IMR-90 (cell line): ENCODE measurements around the gene BTRC. TPM values are rescaled to one million over a fixed set of nuclear protein-coding genes. Genes with fewer than 3 reads are reported as not detected.

Experiments
- ATAC-seq: fragments of 200-7000 bp; cut with Tn5 transposase; 2 replicates; pipeline ENCODE4 v1.9.1; 2020; ENCODE audit warnings: low read depth, mild to moderate bottlenecking, moderate library complexity
- BruUV-seq: library from RNA; stranded (reverse); fragments of 400-500 nt; replicated peaks from 2 replicates; lab custom pipeline; 2021; lab: Mats Ljungman, UMichigan
- CTCF ChIA-PET: fragments of 300-600 bp; formaldehyde crosslinking; extraction: SDS; loops from one replicate; lab custom pipeline; 2021; ENCODE audit warnings: antibody characterized with exemption; lab: Yijun Ruan, JAX
- POLR2A ChIA-PET: fragments of 300-600 bp; sonication (Branson Sonifier 250); formaldehyde crosslinking; loops from one replicate; lab custom pipeline; 2022; ENCODE audit warnings: antibody characterized with exemption; ENCODE audit not compliant: unreplicated experiment; lab: Charles Lee
- DNase-seq: peaks from one replicate; pipeline ENCODE4 v3.0.0; 2013
- H2AFZ ChIP-seq: replicated peaks from 2 replicates; pipeline ENCODE3; 2013; ENCODE audit warnings: low read length, mild to moderate bottlenecking; ENCODE audit not compliant: poor library complexity
- H2AK5ac ChIP-seq: 2 replicates; pipeline ENCODE4 v1.6.1; 2013; ENCODE audit warnings: low read depth, low read length, inconsistent platforms
- H2AK9ac ChIP-seq: replicated peaks from 2 replicates; pipeline ENCODE3; 2013; ENCODE audit warnings: mild to moderate bottlenecking, low read depth, low read length, moderate library complexity; ENCODE audit not compliant: poor library complexity
- H2BK120ac ChIP-seq: 2 replicates; pipeline ENCODE4 v1.6.1; 2013; ENCODE audit warnings: low read depth, low read length, inconsistent platforms
- H2BK15ac ChIP-seq: 3 replicates; pipeline ENCODE4 v1.6.1; 2013; ENCODE audit warnings: low read depth, low read length, inconsistent platforms
- H2BK20ac ChIP-seq: 2 replicates; pipeline ENCODE4 v1.6.1; 2013; ENCODE audit warnings: low read depth, mild to moderate bottlenecking, inconsistent platforms, low read length, moderate library complexity
- H2BK5ac ChIP-seq: 2 replicates; pipeline ENCODE4 v1.6.1; 2013; ENCODE audit warnings: mild to moderate bottlenecking, low read depth, low read length, inconsistent platforms; ENCODE audit not compliant: poor library complexity, severe bottlenecking
- H3K14ac ChIP-seq: replicated peaks from 2 replicates; pipeline ENCODE4 v1.6.1; 2013; ENCODE audit warnings: low read depth, low read length, inconsistent platforms
- H3K18ac ChIP-seq: 2 replicates; pipeline ENCODE4 v1.6.1; 2013; ENCODE audit warnings: low read depth, low read length, control low read depth
- H3K23ac ChIP-seq: 2 replicates; pipeline ENCODE4 v1.6.1; 2013; ENCODE audit warnings: low read depth, low read length, inconsistent platforms
- H3K27ac ChIP-seq: 2 replicates; pipeline ENCODE4 v1.5.1; 2013; ENCODE audit warnings: mild to moderate bottlenecking, control low read depth, low read length; ENCODE audit not compliant: insufficient read depth
- H3K27me3 ChIP-seq: 2 replicates; pipeline ENCODE4 v1.6.1; 2013; ENCODE audit warnings: low read length; ENCODE audit not compliant: control insufficient read depth, insufficient read depth
- H3K36me3 ChIP-seq: 2 replicates; pipeline ENCODE4 v1.6.1; 2013; ENCODE audit warnings: low read length, mixed read lengths; ENCODE audit not compliant: control insufficient read depth, insufficient read depth
- H3K4ac ChIP-seq: 2 replicates; pipeline ENCODE4 v1.6.1; 2013; ENCODE audit warnings: low read depth, low read length, inconsistent platforms
- H3K4me1 ChIP-seq: 2 replicates; pipeline ENCODE4 v1.6.1; 2013; ENCODE audit warnings: low read length, mixed read lengths; ENCODE audit not compliant: control insufficient read depth, insufficient read depth
- H3K4me2 ChIP-seq: 2 replicates; pipeline ENCODE4 v1.6.1; 2013; ENCODE audit warnings: low read depth, mild to moderate bottlenecking, control low read depth, low read length, moderate library complexity
- H3K4me3 ChIP-seq: 2 replicates; pipeline ENCODE4 v1.5.1; 2013; ENCODE audit warnings: low read depth, mild to moderate bottlenecking, control low read depth, low read length, moderate library complexity; ENCODE audit not compliant: insufficient read depth
- H3K56ac ChIP-seq: 2 replicates; pipeline ENCODE4 v1.6.1; 2013; ENCODE audit warnings: low read length, inconsistent platforms; ENCODE audit not compliant: insufficient read depth; ENCODE audit errors: extremely low read depth
- H3K79me1 ChIP-seq, 2 experiments: 2 replicates each; pipeline ENCODE4 v1.6.1; 2013; ENCODE audit warnings: low read length in 2 of 2, inconsistent platforms in 1 of 2, low read depth in 1 of 2
- H3K9ac ChIP-seq: 2 replicates; pipeline ENCODE4 v1.6.1; 2013; ENCODE audit warnings: low read depth, low read length, control low read depth
- H3K9me1 ChIP-seq: 2 replicates; pipeline ENCODE4 v1.6.1; 2013; ENCODE audit warnings: low read length, inconsistent platforms; ENCODE audit not compliant: insufficient read depth
- H3K9me3 ChIP-seq: 2 replicates; pipeline ENCODE4 v1.6.1; 2013; ENCODE audit warnings: low read length; ENCODE audit not compliant: control insufficient read depth, insufficient read depth
- H4K20me1 ChIP-seq: 2 replicates; pipeline ENCODE4 v1.6.1; 2013; ENCODE audit warnings: low read length, inconsistent platforms; ENCODE audit not compliant: insufficient read depth
- H4K5ac ChIP-seq: 2 replicates; pipeline ENCODE4 v1.6.1; 2013; ENCODE audit warnings: mild to moderate bottlenecking, low read depth, low read length, control low read depth
- H4K8ac ChIP-seq, 2 experiments: 2 replicates each; pipeline ENCODE4 v1.6.1; 2013; ENCODE audit warnings: low read depth in 2 of 2, low read length in 2 of 2, control low read depth in 1 of 2, inconsistent platforms in 1 of 2
- H4K91ac ChIP-seq: 2 replicates; pipeline ENCODE4 v1.6.1; 2013; ENCODE audit warnings: low read depth, low read length, inconsistent platforms; ENCODE audit not compliant: insufficient read depth
- BHLHE40 ChIP-seq: fragments of 150-350 bp; IDR thresholded peaks from 2 replicates; pipeline ENCODE4 v1.6.1; 2016; ENCODE audit warnings: mild to moderate bottlenecking, low read depth, low read length
- CEBPB ChIP-seq: IDR thresholded peaks from 2 replicates; pipeline ENCODE4 v1.6.1; 2012; ENCODE audit warnings: low read depth, low read length, improper control_type of control experiment
- CHD1 ChIP-seq: IDR thresholded peaks from 2 replicates; pipeline ENCODE4 v1.6.1; 2012; ENCODE audit warnings: low read depth, low read length, improper control_type of control experiment
- FOS ChIP-seq: fragments of 150-350 bp; IDR thresholded peaks from 2 replicates; pipeline ENCODE4 v1.6.1; 2016; ENCODE audit warnings: low read depth, low read length
- MAFK ChIP-seq: IDR thresholded peaks from 2 replicates; pipeline ENCODE4 v1.6.1; 2012; ENCODE audit warnings: low read depth, low read length, improper control_type of control experiment
- MAZ ChIP-seq: IDR thresholded peaks from 2 replicates; pipeline ENCODE4 v1.6.1; 2012; ENCODE audit warnings: low read depth, mild to moderate bottlenecking, low read length, improper control_type of control experiment, moderate library complexity, borderline replicate concordance
- MXI1 ChIP-seq: IDR thresholded peaks from 2 replicates; pipeline ENCODE4 v1.6.1; 2012; ENCODE audit warnings: low read depth, mild to moderate bottlenecking, low read length, moderate library complexity, borderline replicate concordance
- NFE2L2 ChIP-seq: fragments of 150-350 bp; IDR thresholded peaks from 2 replicates; pipeline ENCODE4 v1.6.1; 2016; ENCODE audit warnings: low read depth, mild to moderate bottlenecking, low read length
- POLR2A ChIP-seq: IDR thresholded peaks from 2 replicates; pipeline ENCODE4 v1.6.1; 2012; ENCODE audit warnings: mild to moderate bottlenecking, low read depth, low read length
- RAD21 ChIP-seq: IDR thresholded peaks from 2 replicates; pipeline ENCODE4 v1.6.1; 2012; ENCODE audit warnings: low read length, improper control_type of control experiment
- RCOR1 ChIP-seq: IDR thresholded peaks from 2 replicates; pipeline ENCODE4 v1.6.1; 2012; ENCODE audit warnings: mild to moderate bottlenecking, low read length, improper control_type of control experiment; ENCODE audit not compliant: insufficient replicate concordance
- RFX5 ChIP-seq: IDR thresholded peaks from 2 replicates; pipeline ENCODE4 v1.8.0; 2012; ENCODE audit warnings: low read depth, mild to moderate bottlenecking, low read length, moderate library complexity
- SMC3 ChIP-seq: fragments of 150-350 bp; IDR thresholded peaks from 2 replicates; pipeline ENCODE4 v1.6.1; 2016; ENCODE audit warnings: low read depth, mild to moderate bottlenecking, antibody characterized with exemption, low read length, moderate library complexity
- WGBS, 2 experiments: methylation state at CpG; one replicate each; pipeline versions ENCODE4 v1.1.5 to v1.1.7; 2013; ENCODE audit warnings: missing lambda C conversion rate in 2 of 2; ENCODE audit not compliant: insufficient read length in 1 of 2; ENCODE audit errors: extremely low coverage in 2 of 2; 5-methylcytosine and 5-hydroxymethylcytosine counted together
- dilution Hi-C: fragments of 300-500 bp; cut with HindIII; formaldehyde crosslinking; loops from one replicate; pipeline ENCODE4 v1.14.3; 2018; ENCODE audit warnings: low sequenced_read_pairs; ENCODE audit not compliant: unreplicated experiment
- in situ Hi-C: fragments of 300-500 bp; cut with MboI; formaldehyde crosslinking; loops from 3 replicates; pipeline ENCODE4 v1.14.3; 2019; ENCODE audit warnings: low sequenced_read_pairs, inconsistent platforms, mixed read lengths
- intact Hi-C: fragments of 100-400 bp; cut with micrococcal nuclease; formaldehyde crosslinking; loops from 2 replicates; pipeline ENCODE4 v1.10.0; 2022
- polyA plus RNA-seq, 3 experiments: library from polyadenylated mRNA; depleted of rRNA; stranded (reverse); fragments of >200 nt; gene quantifications; 2 replicates each; pipeline ENCODE4 v1.2.3, GENCODE V29; 2012; ENCODE audit warnings: low replicate concordance in 1 of 3
- total RNA-seq: library from RNA; depleted of rRNA; stranded (reverse); fragments of >200 nt; gene quantifications from 2 replicates; pipeline ENCODE4 v1.2.3, GENCODE V29; 2012
- TF ChIP-seq, protein P1 (sequence below): fragments of 150-350 bp; IDR thresholded peaks from 2 replicates; pipeline ENCODE4 v1.6.1; 2016; ENCODE audit warnings: low read depth, mild to moderate bottlenecking, low read length, moderate library complexity, borderline replicate concordance
- TF ChIP-seq, protein P2 (sequence below): conservative IDR thresholded peaks from 2 replicates; pipeline ENCODE4 v1.5.1; 2012; ENCODE audit warnings: mild to moderate bottlenecking, low read depth, low read length, improper control_type of control experiment
- TF ChIP-seq, protein P3 (sequence below): fragments of 150-350 bp; IDR thresholded peaks from 2 replicates; pipeline ENCODE4 v1.6.1; 2017; ENCODE audit warnings: mild to moderate bottlenecking, antibody characterized with exemption, low read length, low read depth

Gene BTRC
- total and polyA plus RNA-seq, 2 of the 4 experiments (the other 2 are of a cell fraction) = 7.7 to 8.4 TPM

DNA sequence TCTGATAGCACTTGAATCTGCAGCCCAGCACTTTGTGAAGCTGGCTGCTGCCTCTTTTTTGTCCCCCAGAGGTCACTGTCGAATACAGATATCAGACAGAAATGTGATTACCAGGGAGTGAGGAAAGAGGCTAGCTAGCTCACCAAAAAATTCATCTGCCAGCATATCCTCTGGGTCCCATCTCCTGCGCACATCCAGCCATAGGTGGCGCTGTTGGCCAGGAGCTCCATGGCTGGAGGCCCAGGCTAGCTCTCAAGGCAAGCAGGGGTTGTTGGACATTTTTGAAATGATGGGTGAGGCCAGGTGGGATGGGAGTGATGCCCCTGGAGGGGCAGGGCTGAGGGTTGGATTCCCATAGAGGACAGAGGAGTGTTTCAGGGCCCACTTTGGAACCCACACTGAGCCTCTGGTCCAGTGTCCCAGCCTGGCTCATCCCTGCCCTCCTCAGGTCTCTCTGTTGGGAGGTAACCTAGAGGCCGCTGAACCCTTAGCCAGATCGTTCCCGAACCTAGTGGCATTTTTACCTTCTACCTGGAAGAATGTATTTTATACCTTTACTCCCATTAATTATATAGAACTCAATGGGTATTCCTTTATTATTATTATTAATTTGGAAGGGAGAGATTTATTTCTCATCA, 248.9 kb downstream of the BTRC start:
- H4K91ac ChIP-seq = no peak overlapping the region
- H3K4me1 ChIP-seq = no peaks in the 10 kb centered on the region
- ChIA-PET POLR2A (no interaction called here), CTCF (interaction anchor here (0.6 to 1.2 kb wide), 6 partner anchors 10 to 184 kb away, joined by 3 to 9 read pairs (median 4); partner anchors contain the start of genes DPCD and POLL)
- H3K36me3 ChIP-seq = peaks cover 8% of the 10 kb centered on the region; the same call in 1 of the 2 replicates
- TF ChIP-seq RFX5 = no peak
- TF ChIP-seq CHD1 = no peak
- no peak for TF ChIP-seq NFE2L2
- no peak for TF ChIP-seq MAZ
- TF ChIP-seq, protein P1, sequence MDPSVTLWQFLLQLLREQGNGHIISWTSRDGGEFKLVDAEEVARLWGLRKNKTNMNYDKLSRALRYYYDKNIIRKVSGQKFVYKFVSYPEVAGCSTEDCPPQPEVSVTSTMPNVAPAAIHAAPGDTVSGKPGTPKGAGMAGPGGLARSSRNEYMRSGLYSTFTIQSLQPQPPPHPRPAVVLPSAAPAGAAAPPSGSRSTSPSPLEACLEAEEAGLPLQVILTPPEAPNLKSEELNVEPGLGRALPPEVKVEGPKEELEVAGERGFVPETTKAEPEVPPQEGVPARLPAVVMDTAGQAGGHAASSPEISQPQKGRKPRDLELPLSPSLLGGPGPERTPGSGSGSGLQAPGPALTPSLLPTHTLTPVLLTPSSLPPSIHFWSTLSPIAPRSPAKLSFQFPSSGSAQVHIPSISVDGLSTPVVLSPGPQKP = no peak
- TF ChIP-seq, protein P2, sequence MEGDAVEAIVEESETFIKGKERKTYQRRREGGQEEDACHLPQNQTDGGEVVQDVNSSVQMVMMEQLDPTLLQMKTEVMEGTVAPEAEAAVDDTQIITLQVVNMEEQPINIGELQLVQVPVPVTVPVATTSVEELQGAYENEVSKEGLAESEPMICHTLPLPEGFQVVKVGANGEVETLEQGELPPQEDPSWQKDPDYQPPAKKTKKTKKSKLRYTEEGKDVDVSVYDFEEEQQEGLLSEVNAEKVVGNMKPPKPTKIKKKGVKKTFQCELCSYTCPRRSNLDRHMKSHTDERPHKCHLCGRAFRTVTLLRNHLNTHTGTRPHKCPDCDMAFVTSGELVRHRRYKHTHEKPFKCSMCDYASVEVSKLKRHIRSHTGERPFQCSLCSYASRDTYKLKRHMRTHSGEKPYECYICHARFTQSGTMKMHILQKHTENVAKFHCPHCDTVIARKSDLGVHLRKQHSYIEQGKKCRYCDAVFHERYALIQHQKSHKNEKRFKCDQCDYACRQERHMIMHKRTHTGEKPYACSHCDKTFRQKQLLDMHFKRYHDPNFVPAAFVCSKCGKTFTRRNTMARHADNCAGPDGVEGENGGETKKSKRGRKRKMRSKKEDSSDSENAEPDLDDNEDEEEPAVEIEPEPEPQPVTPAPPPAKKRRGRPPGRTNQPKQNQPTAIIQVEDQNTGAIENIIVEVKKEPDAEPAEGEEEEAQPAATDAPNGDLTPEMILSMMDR = peak; percentile 66
- TF ChIP-seq, protein P3, sequence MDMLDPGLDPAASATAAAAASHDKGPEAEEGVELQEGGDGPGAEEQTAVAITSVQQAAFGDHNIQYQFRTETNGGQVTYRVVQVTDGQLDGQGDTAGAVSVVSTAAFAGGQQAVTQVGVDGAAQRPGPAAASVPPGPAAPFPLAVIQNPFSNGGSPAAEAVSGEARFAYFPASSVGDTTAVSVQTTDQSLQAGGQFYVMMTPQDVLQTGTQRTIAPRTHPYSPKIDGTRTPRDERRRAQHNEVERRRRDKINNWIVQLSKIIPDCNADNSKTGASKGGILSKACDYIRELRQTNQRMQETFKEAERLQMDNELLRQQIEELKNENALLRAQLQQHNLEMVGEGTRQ = no peak
- TF ChIP-seq FOS = no peak
- no peak for TF ChIP-seq MXI1
- TF ChIP-seq CEBPB = no peak
- peak; percentile 73 for TF ChIP-seq RAD21
- TF ChIP-seq MAFK = no peak
- TF ChIP-seq BHLHE40 = no peak
- TF ChIP-seq POLR2A = no peak
- no peak for TF ChIP-seq RCOR1
- peak; percentile 53 for TF ChIP-seq SMC3
- H3K9me1 ChIP-seq = no peaks in the 10 kb centered on the region
- DNase-seq (peak; percentile 64), ATAC-seq (peak; percentile 84)
- intact Hi-C loops = loop anchor here (1.0 kb wide), 1 partner anchor 178 kb away; no protein-coding TSS in a partner anchor
- dilution Hi-C loops = no loop called here
- H3K4ac ChIP-seq = no peak overlapping the region
- H3K18ac ChIP-seq = no peak overlapping the region
- H2AK5ac ChIP-seq = no peak overlapping the region
- in situ Hi-C loops = no loop called here
- H2BK20ac ChIP-seq = no peak overlapping the region
- H3K79me1 ChIP-seq = no peaks in the 10 kb centered on the region
- H2BK120ac ChIP-seq = no peak overlapping the region
- no TSS peak for BruUV-seq
- H2BK15ac ChIP-seq = no peak overlapping the region
- no peak overlapping the region for H2AK9ac ChIP-seq
- H3K27ac ChIP-seq = no peak overlapping the region
- H2AFZ ChIP-seq = no peak overlapping the region
- no peaks in the 10 kb centered on the region for H3K27me3 ChIP-seq
- no peak overlapping the region for H3K9ac ChIP-seq
- H3K14ac ChIP-seq = no peak overlapping the region
- no peaks in the 10 kb centered on the region for H3K9me3 ChIP-seq
- no peak overlapping the region for H3K4me3 ChIP-seq
- H2BK5ac ChIP-seq = no peak overlapping the region
- H3K56ac ChIP-seq = no peak overlapping the region
- H4K20me1 ChIP-seq = no peaks in the 10 kb centered on the region; the same call in 1 of the 2 replicates
- no CpG with 5 or more reads among the region's 6 CpGs for WGBS, 2 experiments
- no peak overlapping the region for H3K23ac ChIP-seq
- H3K4me2 ChIP-seq = no peak overlapping the region
- no peak overlapping the region for H4K8ac ChIP-seq
- H4K5ac ChIP-seq = no peak overlapping the region
